SHP77 treated with DMSO at 0.1 percent for 48 hours (cell line): ENCODE data around the gene TMPRSS11B.
"Not testable (repeated sequence)": the region's sequence is repeated elsewhere in the genome, so short reads cannot be mapped to it uniquely, and the experiment has no call there.

Source experiments
- DNase-seq: peaks from one replicate; lab custom pipeline; 2025; lab: John Stamatoyannopoulos, UW

Gene TMPRSS11B

DNA sequence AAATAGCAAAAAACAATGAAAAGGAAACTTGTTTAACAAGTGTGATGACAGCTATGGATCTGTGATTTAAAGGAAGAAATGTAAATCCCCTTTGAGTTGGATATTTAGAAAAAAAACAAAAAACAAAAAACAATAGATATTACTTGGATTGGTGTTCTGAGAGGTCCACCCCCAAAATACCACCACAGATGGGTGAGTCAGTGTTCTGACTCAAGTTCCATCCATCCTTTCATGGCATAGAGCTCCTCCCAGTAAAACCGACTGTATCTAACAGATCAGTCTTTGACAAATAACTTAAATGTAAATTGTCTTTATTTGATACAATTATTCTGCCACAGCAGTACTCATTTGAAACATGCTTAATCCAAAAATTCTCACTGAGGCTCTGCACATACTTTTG, 27.4 kb downstream of the TMPRSS11B start:
- no peak for DNase-seq

DNA sequence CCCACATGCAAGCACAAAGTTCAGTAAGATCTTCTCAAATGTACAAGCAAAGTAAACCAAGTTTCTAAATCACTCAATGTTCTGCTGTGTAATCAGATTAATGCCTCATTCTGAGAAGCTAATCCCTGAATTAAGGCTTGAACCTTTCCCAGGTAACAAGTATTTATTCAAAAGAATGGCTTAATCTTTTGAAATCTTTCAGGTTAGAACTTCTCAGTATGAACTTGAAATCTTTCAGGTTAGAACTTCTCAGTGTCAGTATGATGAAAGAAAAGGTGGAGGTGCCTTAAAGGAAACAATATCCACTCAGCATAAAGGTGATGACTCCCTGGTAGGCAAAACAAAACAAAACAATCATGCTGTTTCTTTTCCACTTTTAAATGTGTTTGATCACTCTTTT, 29.0 kb downstream of the TMPRSS11B start:
- DNase-seq = no peak

DNA sequence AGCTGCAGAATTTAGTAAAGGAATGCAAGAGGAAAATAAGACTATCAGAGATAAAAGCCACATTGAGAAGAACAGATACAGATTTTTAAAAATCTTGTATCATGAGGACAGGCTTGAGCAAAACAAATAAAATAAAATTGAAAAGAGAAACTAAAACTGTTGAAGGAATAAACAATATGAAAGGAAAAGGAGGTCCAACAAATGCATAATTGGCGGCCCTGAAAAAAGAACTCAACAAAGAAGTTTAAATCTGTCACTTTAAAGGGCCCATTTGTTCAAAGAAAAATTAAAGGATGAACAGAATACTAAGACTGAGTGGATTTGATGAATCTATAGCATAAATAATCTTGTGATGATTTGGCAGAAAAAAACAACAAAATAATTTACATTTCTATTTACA, 36.5 kb downstream of the TMPRSS11B start:
- no peak for DNase-seq

DNA sequence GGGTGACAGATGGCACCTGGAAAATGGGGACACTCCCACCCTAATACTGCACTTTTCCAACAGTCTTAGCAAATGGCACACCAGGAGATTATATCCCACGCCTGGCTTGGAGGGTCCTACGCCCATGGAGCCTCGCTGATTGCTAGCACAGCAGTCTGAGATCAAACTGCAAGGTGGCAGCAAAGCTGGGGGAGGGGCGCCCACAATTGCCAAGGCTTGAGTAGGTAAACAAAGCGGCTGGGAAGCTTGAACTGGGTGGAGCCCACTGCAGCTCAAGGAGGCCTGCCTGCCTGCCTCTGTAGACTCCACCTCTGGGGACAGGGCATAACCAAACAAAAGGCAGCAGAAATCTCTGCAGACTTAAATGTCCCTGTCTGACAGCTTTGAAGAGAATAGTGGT, 51.2 kb downstream of the TMPRSS11B start:
- not testable (repeated sequence) for DNase-seq

DNA sequence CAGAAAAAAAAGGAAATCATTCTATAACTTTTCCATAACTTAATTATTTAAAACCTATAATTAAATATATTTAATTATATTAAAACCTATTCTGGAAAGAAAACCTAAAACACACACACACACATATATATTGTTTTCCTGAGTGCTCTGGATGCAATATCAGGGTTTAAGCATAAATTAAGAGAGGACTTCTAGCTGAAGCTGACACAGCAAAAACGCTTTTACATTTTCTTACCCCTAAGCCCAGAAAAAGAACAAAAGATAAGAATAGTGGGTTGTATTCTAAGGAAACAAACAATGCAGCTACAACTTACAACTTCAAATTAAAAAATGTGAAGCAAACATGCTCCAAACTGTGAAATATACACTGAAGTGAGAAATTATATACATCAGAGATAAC, 52.3 kb downstream of the TMPRSS11B start:
- no peak for DNase-seq

DNA sequence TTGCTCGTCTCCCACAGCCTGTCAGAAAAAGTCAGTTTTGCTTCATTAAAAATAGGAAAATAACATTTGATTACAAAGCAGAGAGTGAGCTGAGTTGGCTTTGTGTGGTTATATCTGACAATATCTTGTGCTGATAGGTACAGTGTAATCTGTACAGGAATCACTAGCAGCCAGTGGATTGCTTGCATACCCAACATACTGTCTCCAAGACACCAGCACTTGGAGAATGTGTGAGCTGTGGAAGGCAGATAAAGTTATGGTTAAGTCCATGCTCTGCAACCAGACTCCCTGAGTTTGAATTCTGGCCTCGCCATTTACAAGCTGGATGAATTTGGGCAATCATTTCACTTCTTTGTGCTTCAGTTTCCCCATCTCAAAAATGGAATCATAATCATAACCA, 58.3 kb downstream of the TMPRSS11B start:
- no peak for DNase-seq

DNA sequence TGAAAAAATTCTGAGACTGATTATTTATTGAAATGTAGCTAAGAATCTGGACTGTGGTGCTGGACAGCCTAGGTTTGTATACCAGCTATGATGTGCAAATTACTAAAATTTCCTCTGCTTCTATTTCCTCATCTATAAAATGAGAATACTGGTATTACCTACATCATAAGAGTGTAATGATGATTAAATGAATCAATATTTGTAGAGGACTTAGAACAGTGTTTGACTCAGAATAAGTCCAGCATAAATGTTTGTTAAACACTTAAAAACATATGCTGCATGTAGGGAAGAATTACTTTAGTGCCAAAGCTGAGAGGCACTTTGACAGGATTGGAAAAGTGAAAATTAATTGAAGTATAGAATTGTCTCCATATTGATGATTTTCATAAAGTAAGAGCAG, 60.6 kb downstream of the TMPRSS11B start:
- DNase-seq = no peak

DNA sequence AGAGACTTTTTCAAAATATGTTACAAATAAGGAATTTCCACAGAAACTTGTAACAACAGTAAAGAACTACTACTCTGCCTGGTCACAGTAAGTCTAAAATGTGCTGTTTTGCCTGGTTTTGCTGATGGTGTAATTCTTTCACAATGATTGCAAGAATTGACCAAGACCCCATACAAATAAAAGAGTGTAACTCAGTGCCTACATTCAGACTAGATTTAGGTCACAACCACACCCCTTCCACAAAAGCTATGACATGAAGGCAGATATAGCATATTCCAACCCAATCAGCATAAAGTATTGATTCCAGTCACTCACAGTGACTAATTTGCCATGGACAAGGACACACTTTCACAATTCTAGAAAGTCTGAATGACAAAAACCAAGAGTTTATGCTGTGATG, 62.1 kb downstream of the TMPRSS11B start:
- no peak for DNase-seq

DNA sequence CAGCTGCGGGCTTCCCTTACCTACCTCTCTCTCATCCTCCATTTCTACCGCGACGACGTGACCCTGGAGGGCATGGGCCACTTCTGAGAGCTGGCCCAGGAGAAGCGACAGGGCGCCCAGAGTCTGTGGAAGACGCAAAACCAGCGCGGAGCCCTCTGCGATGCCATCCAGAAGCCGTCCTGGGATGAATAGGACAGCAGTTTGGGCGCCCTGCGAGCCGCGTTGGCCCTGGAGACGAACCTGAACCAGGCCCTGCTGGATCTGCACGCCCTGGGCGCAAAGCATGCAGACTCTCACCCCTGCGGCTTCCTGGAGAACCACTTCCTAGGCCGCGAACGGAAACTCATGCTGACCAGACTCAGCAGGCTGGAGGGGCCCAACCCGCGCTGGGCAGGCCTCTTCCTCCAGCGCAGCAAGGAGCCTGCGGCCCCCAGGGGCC, 63.1 kb downstream of the TMPRSS11B start:
- no peak for DNase-seq

DNA sequence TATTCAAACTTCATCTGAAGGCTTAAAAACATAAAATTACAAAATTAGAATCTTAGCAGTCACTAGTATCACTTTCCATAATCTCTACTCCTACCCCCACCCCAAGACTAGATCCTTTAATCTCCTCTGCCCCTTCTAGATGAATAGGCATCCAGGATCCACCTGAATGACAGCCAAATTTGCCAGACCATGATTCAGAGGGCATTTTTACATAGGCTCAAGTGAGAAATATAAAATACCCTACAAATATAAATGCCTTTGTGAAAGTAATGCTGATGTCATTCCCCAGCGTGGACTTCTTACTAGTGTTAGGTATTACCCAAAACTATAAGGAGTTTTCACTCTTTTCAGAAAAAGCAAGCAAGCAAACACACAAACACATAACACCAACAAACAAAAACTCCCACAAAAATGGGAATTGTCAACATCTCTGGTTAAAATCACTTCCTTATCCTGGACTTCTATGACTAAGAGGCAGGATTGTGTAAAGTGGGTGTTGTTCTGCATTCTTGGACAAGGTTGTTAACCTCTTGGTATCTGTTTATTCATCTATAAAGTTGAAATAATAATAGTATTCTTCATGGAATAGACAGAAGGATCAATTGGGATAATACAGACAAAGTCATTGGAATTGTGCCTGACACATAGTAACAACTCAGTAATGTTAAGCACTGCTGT, 64.5 kb downstream of the TMPRSS11B start:
- no peak for DNase-seq

DNA sequence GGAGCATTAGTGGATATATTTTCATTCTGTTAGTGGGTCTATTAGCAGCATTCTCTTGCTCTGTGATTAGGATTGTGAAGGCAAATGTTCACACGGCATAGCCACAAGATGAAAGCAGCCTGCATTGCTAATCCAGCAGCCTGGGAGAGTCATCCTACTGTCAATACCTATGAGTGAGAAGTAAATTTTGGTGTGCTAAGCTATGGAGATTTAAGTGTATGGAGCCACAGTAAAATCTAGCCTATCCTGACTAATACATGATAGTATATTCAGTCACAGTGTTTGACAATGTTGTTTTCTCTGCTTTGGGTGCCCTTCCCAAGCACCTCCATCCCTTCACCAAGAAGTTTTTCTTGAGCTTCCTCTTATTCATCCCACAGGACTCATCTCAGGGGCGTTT, 68.6 kb downstream of the TMPRSS11B start:
- DNase-seq = no peak
